GM10248 (cell line): ENCODE measurements around the gene MTREX.
"Not testable (repeated sequence)": the region's sequence is repeated elsewhere in the genome, so short reads cannot be mapped to it uniquely, and the experiment has no call there.

Source experiments
- CTCF ChIA-PET: fragments of 300-600 bp; sonication (Branson Sonifier 250); formaldehyde crosslinking; extraction: SDS; loops from one replicate; lab custom pipeline; 2021; ENCODE audit warnings: antibody characterized with exemption; lab: Yijun Ruan, JAX
- POLR2A ChIA-PET: fragments of 350-650 bp; sonication (Branson Sonifier 250); formaldehyde crosslinking; extraction: SDS; loops from one replicate; lab custom pipeline; 2020; ENCODE audit warnings: antibody characterized with exemption; lab: Yijun Ruan, JAX
- DNase-seq: peaks from one replicate; pipeline ENCODE4 v3.0.0; 2012; ENCODE audit errors: extremely low spot score
- CTCF ChIP-seq: IDR thresholded peaks from 2 replicates; pipeline ENCODE4 v1.5.1; 2012; ENCODE audit warnings: mild to moderate bottlenecking, low read depth; ENCODE audit errors: extremely low read depth, missing control alignments, control extremely low read depth

MTREX gene

GRCh38 chr5:55306641-55307382 is 977 bp upstream of the MTREX start:
- DNase-seq, result no peak
- TF ChIP-seq CTCF, result no peak
- POLR2A ChIA-PET, result interaction anchor here (0.5 to 0.7 kb wide), 3 partner anchors 19 to 1496 kb away, joined by 3 to 7 read pairs (median 3); no protein-coding TSS in a partner anchor
- CTCF ChIA-PET, result interaction anchor here (0.6 to 1.8 kb wide), 7 partner anchors 9 to 385 kb away, joined by 3 to 7 read pairs (median 4); no protein-coding TSS in a partner anchor

DNA sequence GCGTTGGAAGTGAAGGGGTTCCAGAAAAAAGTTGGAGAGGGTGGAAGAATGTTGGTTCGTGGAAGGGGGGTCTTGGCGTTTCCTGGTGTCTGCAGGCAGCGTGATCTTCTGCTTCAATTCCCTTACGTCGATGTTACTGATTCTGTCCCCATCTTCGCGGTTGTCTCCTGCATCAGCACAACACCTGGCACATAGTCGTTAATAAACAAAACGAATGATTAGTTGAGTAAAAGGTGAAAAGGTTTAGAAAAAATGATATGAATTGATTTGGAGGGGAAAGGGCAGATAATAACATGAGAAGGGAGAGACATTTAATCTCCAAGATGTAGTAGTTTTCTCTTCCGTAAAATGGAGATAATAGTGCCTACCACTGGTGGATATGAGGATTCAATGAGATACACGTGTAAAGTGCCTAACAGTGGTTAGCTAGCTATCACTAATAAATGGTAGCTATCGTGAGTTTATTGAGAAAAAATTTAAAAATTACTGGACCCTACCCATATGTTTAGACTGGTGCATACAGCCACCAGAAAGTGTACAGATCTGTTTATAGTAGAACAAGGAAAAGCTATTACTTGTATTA is 556 bp downstream of the MTREX start:
- DNase-seq, result no peak
- CTCF ChIA-PET, result interaction anchor here (1.1 to 1.8 kb wide), 6 partner anchors 9 to 35 kb away, joined by 3 to 7 read pairs (median 4); no protein-coding TSS in a partner anchor
- no peak for TF ChIP-seq CTCF
- POLR2A ChIA-PET, result interaction anchor here (1.0 kb wide), 1 partner anchor 9 kb away, joined by 3 read pairs; no protein-coding TSS in a partner anchor

GRCh38 chr5:55313870-55314617 is 6.3 kb downstream of the MTREX start:
- POLR2A ChIA-PET, result no interaction called here
- no peak for TF ChIP-seq CTCF

GRCh38 chr5:55316289-55316688 is 8.5 kb downstream of the MTREX start:
- CTCF ChIA-PET, result interaction anchor here (1.6 kb wide), 1 partner anchor 9 kb away, joined by 5 read pairs; the partner anchor contains the start of genes DHX29 and MTREX
- no peak for DNase-seq
- TF ChIP-seq CTCF, result no peak
- POLR2A ChIA-PET, result no interaction called here

More at GRCh38 chr5:55313870-55314617, 6.3 kb downstream of the MTREX start:
- CTCF ChIA-PET, result no interaction called here
- DNase-seq, result no peak

DNA sequence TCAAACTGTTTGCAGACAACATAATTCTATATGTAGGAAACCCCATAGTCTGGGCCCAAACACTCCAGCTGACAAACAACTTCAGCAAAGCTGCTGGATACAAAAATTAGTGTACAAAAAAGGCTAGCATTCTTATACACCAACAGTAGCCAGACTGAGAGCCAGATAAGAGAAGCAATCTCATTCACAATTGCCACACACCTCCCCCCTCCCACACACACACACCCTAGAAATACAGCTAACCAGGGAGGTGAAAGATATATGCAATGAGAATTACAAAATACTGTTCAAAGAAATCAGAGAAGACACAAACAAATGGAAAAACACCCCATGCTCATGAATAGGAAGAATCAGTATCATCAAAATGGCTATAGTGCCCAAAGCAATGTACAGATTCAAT is 9.0 kb downstream of the MTREX start:
- ChIA-PET CTCF (interaction anchor here (1.6 kb wide), 1 partner anchor 9 kb away, joined by 5 read pairs; the partner anchor contains the start of genes DHX29 and MTREX), POLR2A (no interaction called here)
- no peak for DNase-seq
- TF ChIP-seq CTCF, result no peak

GRCh38 chr5:55318237-55318636 is 10.4 kb downstream of the MTREX start:
- DNase-seq, POLR2A ChIA-PET: not testable (repeated sequence)
- CTCF ChIA-PET, result interaction anchor here (1.5 kb wide), 1 partner anchor 374 kb away, joined by 7 read pairs; no protein-coding TSS in a partner anchor
